ENCODE data around the gene ZNF618.
A peak's percentile ranks its signal among the peaks of the same experiment; 100 is the strongest.

Gene ZNF618

DNA sequence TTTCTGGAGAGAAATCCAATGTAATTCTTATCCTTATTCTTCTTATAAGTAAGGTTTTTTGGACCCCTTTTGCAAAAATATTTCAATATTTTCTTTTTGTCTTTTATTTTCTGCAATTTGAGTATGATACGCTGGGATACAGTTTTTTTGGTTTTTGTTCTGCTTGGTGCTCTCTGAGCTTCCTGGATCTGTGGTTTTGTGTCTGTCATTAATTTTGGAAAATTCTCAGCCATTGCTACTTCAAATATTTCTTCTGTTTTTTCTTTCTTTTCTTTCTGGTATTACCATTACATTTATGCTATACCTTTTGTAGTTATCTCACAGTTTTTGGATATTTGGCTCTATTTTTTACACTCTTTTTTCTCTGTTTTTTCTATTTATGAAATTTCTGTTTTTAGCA, 50.1 kb downstream of the ZNF618 start:
- no peak overlapping the region for H3K4me3 ChIP-seq (ENCODE audit: low read length)
- TF ChIP-seq, protein P1, sequence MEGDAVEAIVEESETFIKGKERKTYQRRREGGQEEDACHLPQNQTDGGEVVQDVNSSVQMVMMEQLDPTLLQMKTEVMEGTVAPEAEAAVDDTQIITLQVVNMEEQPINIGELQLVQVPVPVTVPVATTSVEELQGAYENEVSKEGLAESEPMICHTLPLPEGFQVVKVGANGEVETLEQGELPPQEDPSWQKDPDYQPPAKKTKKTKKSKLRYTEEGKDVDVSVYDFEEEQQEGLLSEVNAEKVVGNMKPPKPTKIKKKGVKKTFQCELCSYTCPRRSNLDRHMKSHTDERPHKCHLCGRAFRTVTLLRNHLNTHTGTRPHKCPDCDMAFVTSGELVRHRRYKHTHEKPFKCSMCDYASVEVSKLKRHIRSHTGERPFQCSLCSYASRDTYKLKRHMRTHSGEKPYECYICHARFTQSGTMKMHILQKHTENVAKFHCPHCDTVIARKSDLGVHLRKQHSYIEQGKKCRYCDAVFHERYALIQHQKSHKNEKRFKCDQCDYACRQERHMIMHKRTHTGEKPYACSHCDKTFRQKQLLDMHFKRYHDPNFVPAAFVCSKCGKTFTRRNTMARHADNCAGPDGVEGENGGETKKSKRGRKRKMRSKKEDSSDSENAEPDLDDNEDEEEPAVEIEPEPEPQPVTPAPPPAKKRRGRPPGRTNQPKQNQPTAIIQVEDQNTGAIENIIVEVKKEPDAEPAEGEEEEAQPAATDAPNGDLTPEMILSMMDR (conservative IDR thresholded peaks at IDR 0.05; ENCODE audit: low read length): no peak
- DNase-seq (ENCODE audit: low read depth): no peak

DNA sequence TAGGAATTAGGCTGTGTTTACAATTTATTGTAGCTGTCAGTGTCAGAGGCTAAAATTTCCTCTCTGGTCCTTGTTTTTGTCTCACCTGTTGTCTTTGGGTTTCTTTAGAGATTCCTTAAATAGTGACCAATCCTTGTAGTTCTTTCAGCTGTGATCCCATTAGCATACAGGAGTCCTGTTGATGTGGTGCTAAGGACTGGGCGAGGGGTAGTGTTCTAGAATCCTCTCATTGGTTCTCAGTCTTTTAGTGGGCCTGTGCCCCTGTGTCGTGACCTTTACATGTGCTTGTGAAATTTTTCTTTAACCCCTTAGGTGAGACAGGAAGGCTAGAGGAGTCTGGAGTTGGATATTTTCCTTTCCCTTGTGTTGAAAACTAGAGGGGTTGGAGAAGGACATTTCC, 51.2 kb downstream of the ZNF618 start:
- no peak overlapping the region for H3K4me3 ChIP-seq (ENCODE audit: low read length)
- TF ChIP-seq, protein P1 (conservative IDR thresholded peaks at IDR 0.05; ENCODE audit: low read length): no peak
- no peak for DNase-seq (ENCODE audit: low read depth)

DNA sequence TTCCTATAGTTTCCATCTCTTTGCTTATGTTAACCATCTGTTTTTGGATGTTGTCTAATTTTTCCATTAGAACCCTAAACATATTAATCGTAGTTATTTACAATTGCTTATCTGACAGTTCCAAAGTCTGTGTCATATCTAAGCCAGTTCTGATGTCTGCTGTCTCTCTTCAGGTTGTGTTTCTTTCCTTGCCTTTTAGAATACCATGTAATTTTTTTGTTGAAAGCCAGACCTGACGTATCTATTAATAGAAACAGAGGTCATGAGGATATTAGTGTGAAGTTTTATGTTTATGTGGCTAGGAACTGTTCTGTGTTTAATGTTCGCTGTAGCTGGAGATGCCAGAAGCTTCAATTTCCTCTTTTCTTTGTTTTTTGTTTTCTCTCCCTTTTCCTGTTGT, 52.2 kb downstream of the ZNF618 start:
- TF ChIP-seq, protein P1 (conservative IDR thresholded peaks at IDR 0.05; ENCODE audit: low read length): no peak

DNA sequence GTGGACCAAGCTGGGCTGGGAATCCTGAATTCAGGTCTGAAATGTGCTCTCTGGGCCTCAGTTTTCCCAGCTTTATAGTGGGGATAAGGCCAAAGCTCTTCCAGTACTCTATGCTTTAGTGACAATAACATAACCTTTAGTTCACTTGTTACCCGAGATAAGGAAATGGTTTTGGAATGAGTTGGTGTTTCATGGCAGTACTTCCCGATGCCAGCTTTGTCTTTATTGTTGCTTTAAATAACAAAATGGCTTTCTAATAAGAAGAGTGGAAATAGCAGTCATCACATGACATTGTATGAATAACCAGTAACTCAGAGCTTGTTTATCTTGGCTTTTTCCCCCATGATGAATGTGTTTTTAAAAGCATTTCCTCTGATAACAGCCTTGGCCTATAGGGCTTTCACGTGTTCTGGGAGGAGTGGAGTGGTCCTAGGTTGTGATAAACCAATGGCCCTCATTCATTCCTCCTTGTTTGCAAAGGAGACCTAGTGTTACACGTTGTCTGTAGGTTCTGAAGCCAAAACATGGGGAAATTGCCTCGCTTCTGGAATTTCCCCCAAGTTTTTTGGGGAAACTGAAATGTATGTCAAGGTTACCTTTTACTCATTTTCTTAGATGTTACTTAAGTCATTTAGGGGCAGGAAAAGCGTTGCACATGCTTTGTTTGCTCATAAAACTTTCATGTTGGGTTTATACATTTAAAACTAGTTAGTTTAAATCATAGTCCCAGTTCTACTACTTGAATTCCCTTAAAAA, 53.7 kb downstream of the ZNF618 start:
- peak; percentile 8 for DNase-seq (ENCODE audit: low read depth)
- H3K4me3 ChIP-seq (ENCODE audit: low read length): no peak overlapping the region
- TF ChIP-seq, protein P1 (conservative IDR thresholded peaks at IDR 0.05; ENCODE audit: low read length): no peak

More for the DNA sequence above, 52.2 kb downstream of the ZNF618 start:
- no peak overlapping the region for H3K4me3 ChIP-seq (ENCODE audit: low read length)
- no peak for DNase-seq (ENCODE audit: low read depth)

DNA sequence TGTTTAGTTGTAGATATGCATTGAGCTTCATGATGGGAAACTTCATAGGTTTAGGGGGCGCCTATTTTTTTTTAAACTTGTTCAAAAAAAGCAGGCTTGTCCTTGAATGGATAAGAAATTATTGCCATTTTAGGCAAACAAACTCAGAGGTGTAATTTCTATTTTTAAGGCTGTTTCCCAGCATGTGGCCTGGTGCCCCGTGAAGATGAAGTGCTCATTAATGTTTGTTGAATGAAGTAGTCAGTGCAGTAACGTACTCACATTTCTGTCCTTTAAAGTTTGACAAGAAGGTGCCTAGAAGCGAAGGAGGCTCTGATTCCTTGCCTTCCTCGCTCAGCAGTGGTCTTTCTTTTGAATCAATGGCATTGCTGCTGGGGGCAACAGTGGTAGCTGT, 54.3 kb downstream of the ZNF618 start:
- no peak overlapping the region for H3K4me3 ChIP-seq (ENCODE audit: low read length)
- DNase-seq (ENCODE audit: low read depth): no peak
- TF ChIP-seq, protein P1 (conservative IDR thresholded peaks at IDR 0.05; ENCODE audit: low read length): no peak

DNA sequence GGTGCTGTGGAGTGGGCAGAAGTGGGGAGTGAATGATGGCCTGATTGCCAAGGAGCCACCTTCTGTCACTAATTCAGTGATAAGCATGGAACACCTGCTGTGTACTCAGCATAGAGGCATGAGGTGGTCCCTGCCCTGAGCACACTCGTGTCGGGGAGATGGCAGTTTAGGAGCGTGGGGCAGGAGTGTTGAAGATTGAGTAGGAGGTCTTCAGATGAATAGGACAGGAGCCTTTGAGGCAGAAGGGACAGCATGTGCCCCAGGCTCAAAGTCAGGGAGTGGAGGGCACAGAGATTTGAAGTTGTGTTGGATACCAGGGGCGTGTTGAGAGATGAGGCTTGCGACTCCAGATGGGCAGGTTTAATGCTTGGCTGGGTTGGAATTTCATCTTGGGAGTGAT, 55.0 kb downstream of the ZNF618 start:
- H3K4me3 ChIP-seq (ENCODE audit: low read length): no peak overlapping the region
- TF ChIP-seq, protein P1 (conservative IDR thresholded peaks at IDR 0.05; ENCODE audit: low read length): no peak
- DNase-seq (ENCODE audit: low read depth): no peak

DNA sequence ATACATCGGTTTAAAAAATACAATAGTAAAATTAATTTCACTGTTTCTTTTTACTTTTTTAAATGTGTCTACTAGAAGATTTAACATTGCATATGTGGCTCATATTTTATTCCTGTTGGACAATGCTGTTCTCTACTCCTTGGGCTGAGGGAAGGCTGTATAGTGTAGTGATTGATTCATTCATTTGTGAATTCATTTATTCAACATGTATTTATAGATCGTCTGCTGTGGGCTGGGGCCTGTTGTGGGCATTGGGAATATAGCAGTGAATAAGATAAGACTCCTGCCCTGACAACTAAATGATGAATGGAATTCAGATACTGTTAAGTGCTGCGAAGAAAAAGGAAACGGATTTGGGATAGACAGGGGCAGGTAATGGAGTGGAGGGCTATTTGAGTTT, 55.7 kb downstream of the ZNF618 start:
- no peak for DNase-seq (ENCODE audit: low read depth)
- TF ChIP-seq, protein P1 (conservative IDR thresholded peaks at IDR 0.05; ENCODE audit: low read length): no peak

More for the DNA sequence above, 55.7 kb downstream of the ZNF618 start:
- H3K4me3 ChIP-seq (ENCODE audit: low read length): no peak overlapping the region
